ENCODE data around the gene PVALEF. TPM values are rescaled to one million over a fixed set of nuclear protein-coding genes. Genes with fewer than 3 reads are reported as not detected.

The PVALEF gene
- polyA plus RNA-seq, 1 of the 3 experiments (the other 2 are of a cell fraction), result not detected

DNA sequence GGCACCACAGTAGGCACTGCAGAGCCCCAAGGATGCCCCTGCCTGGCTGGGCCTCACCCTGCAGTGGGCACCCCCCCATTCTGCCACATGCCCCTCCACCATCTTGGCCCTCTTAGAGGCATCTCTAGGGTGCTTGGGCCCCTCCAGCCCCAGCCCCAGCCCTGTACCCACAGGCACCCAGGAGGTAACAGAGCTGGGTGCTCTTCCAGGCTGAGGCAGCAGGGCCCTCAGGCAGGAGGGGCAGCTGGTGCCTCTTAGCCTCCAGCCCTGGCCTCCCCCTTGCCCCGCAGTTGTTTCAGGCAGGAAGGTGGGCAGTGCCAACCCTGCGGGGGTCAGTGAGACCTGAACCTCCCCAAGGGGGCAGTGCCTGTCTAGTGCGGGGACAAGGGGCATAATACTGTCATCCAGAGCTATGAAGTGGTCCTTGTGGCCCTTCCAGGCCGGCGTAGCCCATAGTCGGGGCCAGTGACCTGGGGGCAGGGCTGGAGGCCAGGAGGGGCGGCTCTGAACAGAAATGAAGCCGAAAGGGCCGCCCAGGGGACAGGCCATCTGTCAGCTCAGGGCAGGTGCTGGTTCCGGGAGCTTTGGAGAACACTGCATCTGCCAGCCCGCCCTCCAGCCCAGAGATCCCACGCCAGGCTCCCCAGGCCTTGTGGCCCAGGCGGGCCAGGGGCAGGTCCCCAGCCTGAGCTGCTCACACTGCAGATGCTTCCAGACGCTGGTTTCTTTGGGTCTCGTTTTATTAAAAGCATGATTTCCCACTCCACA lies 5.6 kb downstream of the PVALEF start:
- no peaks in the 10 kb centered on the region for H4K20me1 ChIP-seq (ENCODE audit: insufficient read depth)
- 0 out of 2 replicates have a peak, but pooled peaks cover 7% of the 10 kb centered on the region for H3K9me3 ChIP-seq
- no peak overlapping the region for H3K4me2 ChIP-seq
- no peak overlapping the region for H3K9ac ChIP-seq
- H3F3A ChIP-seq (replicated peaks; ENCODE audit: insufficient read depth), result peaks cover 3% of the 10 kb centered on the region
- H3K27ac ChIP-seq (ENCODE audit: low read depth in 2 of 2, low read length in 1 of 2), result no peak overlapping the region
- no peak for DNase-seq
- H3K9me2 ChIP-seq, result no peaks in the 10 kb centered on the region
- H3K27me3 ChIP-seq (ENCODE audit: insufficient read depth), result peaks cover 12% of the 10 kb centered on the region; the same call in 1 of the 2 replicates
- no peaks in the 10 kb centered on the region for H3K36me3 ChIP-seq (replicated peaks in 1 of 2; ENCODE audit: control insufficient read depth in 1 of 2, insufficient read depth in 2 of 2, low read length in 1 of 2)
- no peak overlapping the region for H2AFZ ChIP-seq (ENCODE audit: low read depth)
- TF ChIP-seq ZBTB33 (IDR thresholded peaks at IDR 0.05; ENCODE audit: borderline replicate concordance, low read depth), result no peak
- TF ChIP-seq TAF1 (IDR thresholded peaks at IDR 0.05; ENCODE audit: borderline replicate concordance, low read depth, low read length), result no peak
- TF ChIP-seq TEAD4 (IDR thresholded peaks at IDR 0.05; ENCODE audit: borderline replicate concordance, insufficient read depth), result no peak
- no peak for TF ChIP-seq FOSL2 (IDR thresholded peaks at IDR 0.05; ENCODE audit: borderline replicate concordance, low read depth)
- no peak for TF ChIP-seq RXRA (IDR thresholded peaks at IDR 0.05; ENCODE audit: borderline replicate concordance, low read depth)
- no peak for TF ChIP-seq GABPA (IDR thresholded peaks at IDR 0.05; ENCODE audit: low read depth)
- no peak for TF ChIP-seq FOXJ3 (CRISPR knock-in tag; IDR thresholded peaks at IDR 0.05)
- TF ChIP-seq MXI1 (IDR thresholded peaks at IDR 0.05; ENCODE audit: low read depth, low read length), result no peak
- TF ChIP-seq, protein P1, sequence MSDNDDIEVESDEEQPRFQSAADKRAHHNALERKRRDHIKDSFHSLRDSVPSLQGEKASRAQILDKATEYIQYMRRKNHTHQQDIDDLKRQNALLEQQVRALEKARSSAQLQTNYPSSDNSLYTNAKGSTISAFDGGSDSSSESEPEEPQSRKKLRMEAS (IDR thresholded peaks at IDR 0.05; ENCODE audit: low read depth), result no peak
- TF ChIP-seq GATA2 (CRISPR knock-in tag; IDR thresholded peaks at IDR 0.05), result no peak
- TF ChIP-seq TCF12 (IDR thresholded peaks at IDR 0.05), result no peak
- no peak for TF ChIP-seq EZH2phosphoT487 (IDR thresholded peaks at IDR 0.05; ENCODE audit: borderline replicate concordance, low read depth)
- no peak overlapping the region for H3K4me3 ChIP-seq (ENCODE audit: low read depth in 2 of 2, low read length in 1 of 2)
- no peaks in the 10 kb centered on the region for H3K79me2 ChIP-seq (ENCODE audit: insufficient read depth)
- H3K4me1 ChIP-seq (ENCODE audit: control insufficient read depth in 1 of 2, insufficient read depth in 2 of 2, low read depth in 1 of 2, low read length in 1 of 2), result peaks cover 0 to 5% of the 10 kb centered on the region in 2 experiments; a peak in 1 of 4 replicates
- ChIA-PET POLR2A (no interaction called here), CTCF (interaction anchor here (0.8 to 1.0 kb wide), 4 partner anchors 9 to 147 kb away, joined by 3 to 4 read pairs (median 3); no protein-coding TSS in a partner anchor)
- 75% methylated on average over 13 of the region's 15 CpGs for WGBS (ENCODE audit: low lambda C conversion rate)

GRCh38 chr17:81171941-81172340 lies 6.6 kb downstream of the PVALEF start:
- DNase-seq, result no peak
- ChIA-PET POLR2A (no interaction called here), CTCF (interaction anchor here (0.8 to 1.6 kb wide), 4 partner anchors 17 to 35 kb away, joined by 3 to 9 read pairs (median 4); no protein-coding TSS in a partner anchor)

More at GRCh38 chr17:81171941-81172340, 6.6 kb downstream of the PVALEF start:
- TF ChIP-seq TCF12 (IDR thresholded peaks at IDR 0.05), result no peak
- TF ChIP-seq, protein P2, sequence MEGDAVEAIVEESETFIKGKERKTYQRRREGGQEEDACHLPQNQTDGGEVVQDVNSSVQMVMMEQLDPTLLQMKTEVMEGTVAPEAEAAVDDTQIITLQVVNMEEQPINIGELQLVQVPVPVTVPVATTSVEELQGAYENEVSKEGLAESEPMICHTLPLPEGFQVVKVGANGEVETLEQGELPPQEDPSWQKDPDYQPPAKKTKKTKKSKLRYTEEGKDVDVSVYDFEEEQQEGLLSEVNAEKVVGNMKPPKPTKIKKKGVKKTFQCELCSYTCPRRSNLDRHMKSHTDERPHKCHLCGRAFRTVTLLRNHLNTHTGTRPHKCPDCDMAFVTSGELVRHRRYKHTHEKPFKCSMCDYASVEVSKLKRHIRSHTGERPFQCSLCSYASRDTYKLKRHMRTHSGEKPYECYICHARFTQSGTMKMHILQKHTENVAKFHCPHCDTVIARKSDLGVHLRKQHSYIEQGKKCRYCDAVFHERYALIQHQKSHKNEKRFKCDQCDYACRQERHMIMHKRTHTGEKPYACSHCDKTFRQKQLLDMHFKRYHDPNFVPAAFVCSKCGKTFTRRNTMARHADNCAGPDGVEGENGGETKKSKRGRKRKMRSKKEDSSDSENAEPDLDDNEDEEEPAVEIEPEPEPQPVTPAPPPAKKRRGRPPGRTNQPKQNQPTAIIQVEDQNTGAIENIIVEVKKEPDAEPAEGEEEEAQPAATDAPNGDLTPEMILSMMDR (IDR thresholded peaks at IDR 0.05), result no peak
- H2AFZ ChIP-seq (ENCODE audit: low read depth), result no peak overlapping the region
- H3K36me3 ChIP-seq (replicated peaks in 1 of 2; ENCODE audit: control insufficient read depth in 1 of 2, insufficient read depth in 2 of 2, low read length in 1 of 2), result no peaks in the 10 kb centered on the region
- H3K27me3 ChIP-seq (ENCODE audit: insufficient read depth), result peaks cover 9% of the 10 kb centered on the region; the same call in 1 of the 2 replicates
- peaks cover 0 to under 1% of the 10 kb centered on the region in 2 experiments; a peak in 1 of 4 replicates for H3K4me1 ChIP-seq (ENCODE audit: control insufficient read depth in 1 of 2, insufficient read depth in 2 of 2, low read depth in 1 of 2, low read length in 1 of 2)
- peaks cover 3% of the 10 kb centered on the region for H3F3A ChIP-seq (replicated peaks; ENCODE audit: insufficient read depth)
- H3K9me2 ChIP-seq, result no peaks in the 10 kb centered on the region
- H3K4me2 ChIP-seq, result no peak overlapping the region
- no peaks in the 10 kb centered on the region for H3K79me2 ChIP-seq (ENCODE audit: insufficient read depth)
- H3K9me3 ChIP-seq, result 0 out of 2 replicates have a peak, but pooled peaks cover 7% of the 10 kb centered on the region
- WGBS (ENCODE audit: low lambda C conversion rate), result 82% methylated on average over 6 of the region's 8 CpGs
- H4K20me1 ChIP-seq (ENCODE audit: insufficient read depth), result no peaks in the 10 kb centered on the region
- no peak overlapping the region for H3K27ac ChIP-seq (ENCODE audit: low read depth in 2 of 2, low read length in 1 of 2)
- H3K4me3 ChIP-seq (ENCODE audit: low read depth in 2 of 2, low read length in 1 of 2), result no peak overlapping the region
- no peak overlapping the region for H3K9ac ChIP-seq
